ENCODE results near the gene ACTN1.
"Not testable (repeated sequence)": the region's sequence is repeated elsewhere in the genome, so short reads cannot be mapped to it uniquely, and the experiment has no call there.

Gene ACTN1

GRCh38 chr14:68986225-68986624 is 7.1 kb upstream of the ACTN1 start:
- no peak for DNase-seq

GRCh38 chr14:68984686-68985085 is 5.6 kb upstream of the ACTN1 start:
- DNase-seq, result no peak

DNA sequence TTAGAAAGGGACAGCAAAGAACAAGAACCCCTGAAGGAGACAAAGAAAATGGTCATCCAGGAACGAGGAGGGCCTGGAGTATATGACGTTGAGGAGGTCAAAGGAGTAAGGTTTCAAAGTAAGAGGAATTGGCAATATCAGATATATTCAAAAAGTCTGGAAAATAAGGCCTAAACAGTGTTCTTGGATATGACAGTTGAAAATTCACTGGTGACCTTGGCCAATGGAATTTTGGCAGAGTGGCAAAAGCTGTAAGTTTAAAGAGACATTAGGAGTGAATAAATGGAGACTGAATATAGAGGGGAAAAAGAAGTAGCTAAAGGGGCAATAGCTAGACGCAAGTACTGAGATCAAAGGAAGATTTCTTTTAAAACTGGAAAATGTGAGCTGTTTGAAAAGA is 4.1 kb upstream of the ACTN1 start:
- no peak for DNase-seq

- DNase-seq, result no peak
Observed at GRCh38 chr14:68982581-68982980, 3.5 kb upstream of the ACTN1 start.

DNA sequence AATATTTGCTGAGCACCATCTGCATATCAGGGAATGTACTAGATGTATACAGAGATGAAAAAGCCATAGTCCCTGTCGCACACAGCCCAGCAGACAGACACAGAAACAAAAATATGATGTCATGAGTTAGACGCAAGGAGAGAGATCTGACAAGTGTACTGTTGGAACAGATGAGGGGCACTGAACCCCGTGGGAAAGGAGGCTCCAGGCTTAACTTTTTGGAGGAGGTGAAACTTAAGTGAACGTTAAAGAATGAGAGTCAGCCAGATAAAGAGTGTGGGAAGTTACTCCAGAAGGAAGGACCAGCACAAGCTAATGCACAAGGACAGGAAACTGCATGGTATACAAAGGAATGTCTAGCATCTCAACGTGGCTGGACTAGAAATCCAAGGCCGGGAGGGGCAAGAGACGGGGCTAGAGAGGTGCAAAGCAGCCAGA is 2.5 kb upstream of the ACTN1 start:
- DNase-seq, result no peak

GRCh38 chr14:68981139-68981538 is 2.0 kb upstream of the ACTN1 start:
- DNase-seq, result no peak

GRCh38 chr14:68979722-68980451 is 785 bp upstream of the ACTN1 start:
- DNase-seq, result peak; percentile 48

GRCh38 chr14:68978172-68978911 is 760 bp downstream of the ACTN1 start:
- DNase-seq, result peak; percentile 52

DNA sequence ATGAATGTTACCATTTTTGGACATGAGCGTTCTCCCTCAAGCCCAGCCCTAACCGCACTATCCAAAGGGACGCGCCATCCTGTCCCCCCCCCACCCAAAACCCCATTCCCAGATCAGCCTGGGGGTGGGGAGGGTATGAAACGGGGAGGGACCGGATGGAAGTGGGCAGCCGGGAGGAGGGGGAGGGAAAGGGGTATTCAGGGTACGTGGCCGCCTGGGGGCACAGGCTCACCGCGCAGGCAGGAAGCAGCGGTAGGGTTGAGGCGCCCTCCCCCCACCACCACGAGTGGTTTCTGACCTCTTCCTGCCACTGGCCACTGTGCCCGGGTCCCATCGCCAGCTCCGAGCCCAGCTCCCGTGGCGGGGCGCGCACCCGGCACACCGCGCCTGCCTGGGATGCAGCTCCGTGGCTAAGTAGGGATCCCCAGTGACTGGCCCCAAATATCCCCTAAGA is 1.4 kb downstream of the ACTN1 start:
- DNase-seq, result peak; percentile 40

DNA sequence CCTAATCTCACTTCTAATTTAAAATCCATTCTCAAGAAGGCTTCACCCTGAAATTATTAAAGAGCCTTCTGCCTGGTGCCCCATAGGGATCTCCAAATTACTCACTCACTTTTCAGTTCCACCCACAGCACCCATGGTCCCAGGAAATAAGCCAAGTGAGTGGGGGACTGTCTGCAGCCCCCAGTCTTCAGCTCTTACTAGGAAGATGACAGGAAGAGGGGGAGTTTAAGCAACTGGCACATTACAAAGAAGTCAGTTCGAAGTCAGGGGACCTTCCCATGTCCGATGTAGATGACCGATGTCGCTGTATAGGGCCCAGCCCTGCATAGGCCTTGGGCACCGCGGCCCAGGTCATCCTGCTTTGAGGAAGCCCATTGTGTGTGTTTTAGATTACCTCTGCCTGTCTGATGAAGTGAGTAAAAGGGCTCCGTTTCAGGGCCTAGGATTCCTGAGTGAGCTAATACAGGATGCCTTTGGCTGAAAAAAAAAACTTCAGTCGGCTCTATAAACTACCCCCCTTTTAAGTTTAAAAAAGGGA is 1.9 kb downstream of the ACTN1 start:
- no peak for DNase-seq

GRCh38 chr14:68976160-68977067 is 2.7 kb downstream of the ACTN1 start:
- DNase-seq, result no peak

DNA sequence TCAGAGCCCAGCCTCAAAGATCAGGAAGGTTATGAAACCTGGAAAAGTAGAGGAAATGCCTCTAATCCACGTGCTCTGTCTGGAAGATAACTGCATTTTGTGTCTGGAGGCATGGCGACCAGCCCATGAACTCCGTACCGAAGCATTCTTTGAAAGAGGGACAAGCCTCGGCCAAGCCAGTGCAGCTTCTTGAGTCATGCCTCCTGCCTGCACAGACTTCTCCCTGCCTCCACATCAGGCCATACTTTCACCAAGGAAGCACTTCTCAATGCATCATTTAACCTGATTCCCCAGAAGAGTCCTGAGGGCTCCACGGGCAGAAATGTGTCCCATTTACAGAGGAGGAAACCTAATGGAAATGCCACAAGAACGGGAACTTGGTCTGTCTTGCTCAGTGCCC is 3.4 kb downstream of the ACTN1 start:
- DNase-seq, result no peak

DNA sequence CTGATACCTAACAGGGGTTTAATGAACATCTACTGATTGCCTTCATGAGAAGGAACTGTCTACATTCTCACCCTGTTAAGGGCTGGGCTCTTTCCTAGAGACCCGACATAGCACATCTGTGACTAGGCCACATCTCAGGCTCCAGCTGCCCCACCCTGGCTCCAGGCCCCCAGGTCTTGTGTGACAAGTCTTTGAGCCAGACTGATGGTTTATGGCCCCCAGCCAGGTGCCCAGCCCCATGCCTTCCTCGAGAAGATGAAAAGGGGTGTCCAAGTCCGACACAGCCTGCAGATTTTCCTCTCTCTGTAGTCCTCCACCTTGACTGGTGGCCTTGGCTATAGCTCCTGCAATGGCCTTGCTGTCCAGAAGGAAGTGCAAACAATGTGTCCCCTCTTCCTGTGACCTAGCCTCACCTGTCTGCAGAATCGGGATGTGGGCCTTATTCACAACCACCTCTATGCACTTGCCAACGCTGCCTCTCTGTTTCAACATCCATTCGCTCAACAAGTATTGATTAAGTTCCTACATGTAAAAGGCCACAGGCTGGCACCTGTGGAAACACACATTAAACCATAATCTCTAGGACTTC is 4.2 kb downstream of the ACTN1 start:
- DNase-seq, result no peak

DNA sequence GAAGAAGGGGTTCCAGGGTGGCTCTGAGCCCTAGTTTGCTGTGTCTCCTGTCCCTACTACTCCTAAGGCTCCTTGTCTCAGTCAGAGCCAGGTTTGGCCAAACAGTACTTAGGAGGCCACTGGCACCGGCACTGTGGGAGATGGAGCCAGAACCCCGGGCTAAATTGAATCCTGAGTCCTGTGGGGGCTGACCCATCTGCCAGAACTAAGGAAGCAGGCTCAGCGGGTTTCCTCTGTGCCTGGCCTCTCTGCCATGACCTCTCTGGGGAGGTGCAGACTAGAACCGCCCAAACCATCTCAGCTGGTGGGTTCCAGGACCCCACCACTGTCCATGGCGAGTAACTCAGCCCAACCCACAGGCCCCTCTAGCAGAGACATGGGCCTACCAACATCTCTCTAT is 5.5 kb downstream of the ACTN1 start:
- no peak for DNase-seq

DNA sequence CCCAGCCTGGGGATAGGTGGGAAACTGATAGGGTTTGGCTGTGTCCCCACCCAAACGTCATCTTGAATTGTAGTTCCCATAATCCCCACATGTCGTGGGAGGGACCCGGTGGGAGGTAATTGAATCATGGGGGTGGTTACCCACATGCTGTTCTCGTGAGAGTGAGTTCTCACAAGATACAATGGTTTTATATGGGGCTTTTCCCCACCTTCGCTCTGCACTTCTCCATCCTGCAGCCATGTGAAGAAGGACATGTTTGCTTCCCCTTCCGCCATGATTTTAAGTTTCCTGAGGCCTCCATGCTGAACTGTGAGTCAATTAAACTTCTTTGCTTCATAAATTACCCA is 5.9 kb downstream of the ACTN1 start:
- DNase-seq, result not testable (repeated sequence)

DNA sequence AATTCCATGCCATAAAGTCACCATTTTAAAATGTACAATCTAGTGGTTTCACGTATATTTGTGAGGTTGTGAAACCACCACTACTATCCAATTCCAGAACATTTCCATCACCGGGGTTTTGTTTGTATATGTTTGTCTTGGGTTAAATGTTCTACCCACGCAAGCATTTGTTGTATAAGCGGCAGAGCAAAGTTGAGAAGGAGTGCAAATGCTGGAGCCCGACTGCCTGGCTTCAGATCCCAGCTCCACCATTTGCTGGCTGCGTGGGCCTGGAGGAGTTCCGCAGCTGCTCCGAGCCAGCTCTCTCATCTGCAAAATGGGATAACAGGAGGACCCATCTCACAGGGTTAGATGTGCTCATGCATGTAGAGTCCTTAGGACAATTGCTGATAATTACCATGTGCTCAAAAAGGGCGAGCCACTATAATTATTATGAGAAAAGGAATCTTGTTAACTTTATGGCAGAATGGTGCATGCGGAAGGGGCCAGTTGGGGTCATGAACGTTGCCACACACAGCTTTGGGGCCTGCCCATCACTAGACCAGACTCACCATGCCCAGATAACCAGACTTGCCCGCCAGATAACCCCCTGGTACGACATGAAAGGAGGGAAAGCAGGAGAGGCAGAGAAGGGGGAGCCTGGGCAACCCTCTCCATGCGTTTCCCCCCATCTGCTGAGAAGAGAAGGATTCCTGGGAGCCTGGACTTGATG is 6.4 kb downstream of the ACTN1 start:
- DNase-seq, result no peak

DNA sequence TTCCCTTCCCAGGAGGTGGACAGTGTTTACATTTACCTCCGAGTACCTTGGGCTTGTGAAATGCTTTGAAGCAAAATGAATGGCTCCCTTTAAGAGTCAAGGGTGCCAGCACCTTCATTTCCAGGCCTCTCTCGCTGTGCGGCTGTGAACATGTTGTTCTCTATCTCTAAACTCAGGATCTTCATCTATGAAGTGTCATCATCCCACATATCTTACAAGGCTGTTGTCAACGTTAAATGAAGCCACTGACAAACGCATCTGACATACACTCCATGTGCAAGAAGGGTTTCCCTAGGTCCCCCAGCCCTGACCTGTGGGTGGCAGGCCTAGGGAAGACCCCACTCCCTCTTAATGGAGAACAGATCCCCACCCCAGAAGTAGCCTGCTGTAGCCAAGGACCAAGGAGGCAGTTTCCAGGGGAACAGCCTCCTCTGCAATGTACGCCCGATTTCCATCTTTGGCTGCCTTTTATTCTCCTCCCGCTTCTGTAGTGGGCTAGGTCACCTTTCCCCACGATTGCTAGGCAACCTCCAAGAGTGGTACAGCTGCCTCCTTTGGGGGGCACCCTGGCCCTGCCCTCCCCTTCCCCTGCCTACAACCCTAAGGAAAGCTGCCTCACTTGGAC is 7.6 kb downstream of the ACTN1 start:
- DNase-seq, result no peak

DNA sequence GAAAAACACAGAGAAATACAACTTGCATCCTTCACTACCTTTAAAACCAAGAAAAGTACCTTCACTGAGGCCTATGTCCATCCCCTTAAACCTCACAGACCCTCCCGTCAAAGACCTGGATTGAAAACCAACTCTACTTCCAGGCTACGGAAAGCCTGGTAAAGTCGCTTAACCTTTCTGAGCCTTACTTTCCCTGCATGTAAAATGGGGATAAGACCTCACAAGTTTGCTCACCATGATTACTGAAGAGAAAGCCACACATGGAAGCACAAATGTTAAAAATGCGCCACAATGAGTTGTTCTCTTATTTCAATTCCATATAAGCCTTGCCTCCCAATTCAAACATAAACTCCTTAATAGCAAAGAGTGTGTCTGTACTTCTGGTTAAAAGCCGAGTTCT is 8.4 kb downstream of the ACTN1 start:
- no peak for DNase-seq

DNA sequence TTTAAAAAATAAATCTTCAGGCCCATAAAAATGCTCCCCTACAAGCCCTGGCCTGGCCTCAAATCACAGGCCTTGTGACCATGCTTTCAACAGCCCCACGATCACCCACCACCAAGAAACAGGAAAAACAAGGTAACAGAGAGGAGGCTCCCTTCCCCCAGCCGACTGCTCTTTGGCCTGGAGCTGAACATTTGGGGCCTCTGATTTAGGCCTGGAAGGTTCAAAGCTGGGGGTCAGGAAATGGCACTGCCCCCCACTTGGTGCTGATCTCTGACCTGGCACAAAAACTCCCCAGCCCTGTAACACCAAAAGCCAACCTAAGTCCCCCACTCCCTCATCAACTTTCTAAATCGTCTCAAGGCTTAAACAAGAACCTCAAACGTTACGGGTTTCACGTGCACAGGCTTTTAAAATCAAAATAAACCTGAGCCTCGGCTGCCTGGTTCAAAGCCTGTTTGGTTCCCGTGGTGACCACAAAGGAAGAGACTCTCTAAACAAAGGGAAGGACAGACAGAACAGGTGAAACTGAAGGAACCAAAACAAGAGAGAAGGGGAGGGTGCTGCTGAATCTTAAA is 9.0 kb downstream of the ACTN1 start:
- DNase-seq, result no peak

DNA sequence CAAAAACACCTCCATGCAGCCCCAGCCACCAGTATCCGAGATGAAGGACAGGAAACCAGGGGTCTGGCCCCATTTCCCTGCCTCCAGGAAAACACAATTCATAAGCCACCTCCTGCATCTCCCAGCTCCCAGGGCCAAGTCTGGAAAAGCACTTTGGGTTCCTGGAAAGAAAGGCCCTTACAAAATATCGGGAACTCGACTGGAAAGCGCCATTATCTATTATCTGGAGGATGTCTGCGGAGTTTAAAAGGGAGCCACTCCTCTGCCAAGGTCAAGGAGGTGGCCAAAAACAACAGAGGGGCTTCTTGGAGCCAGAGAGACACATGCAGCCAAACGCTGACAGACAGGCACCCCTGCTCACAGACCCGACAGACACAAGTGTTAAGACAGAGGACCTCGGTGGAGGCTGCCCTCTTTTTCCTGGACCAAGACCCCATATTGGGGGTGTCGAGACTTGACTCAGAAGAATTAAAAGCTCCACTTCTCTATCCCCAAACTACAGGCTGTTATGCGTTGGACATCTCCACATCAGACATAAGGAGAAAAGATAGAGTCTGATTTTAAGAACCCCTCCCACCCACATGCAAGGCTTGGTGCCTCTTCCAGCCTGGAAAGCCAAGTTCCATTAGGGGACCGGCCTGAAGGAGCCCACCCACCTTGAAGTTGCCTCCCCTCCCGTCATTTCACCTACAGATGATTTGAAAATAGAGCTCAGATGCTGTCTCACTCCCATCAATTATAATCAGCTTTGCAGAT is 9.6 kb downstream of the ACTN1 start:
- DNase-seq, result no peak

DNA sequence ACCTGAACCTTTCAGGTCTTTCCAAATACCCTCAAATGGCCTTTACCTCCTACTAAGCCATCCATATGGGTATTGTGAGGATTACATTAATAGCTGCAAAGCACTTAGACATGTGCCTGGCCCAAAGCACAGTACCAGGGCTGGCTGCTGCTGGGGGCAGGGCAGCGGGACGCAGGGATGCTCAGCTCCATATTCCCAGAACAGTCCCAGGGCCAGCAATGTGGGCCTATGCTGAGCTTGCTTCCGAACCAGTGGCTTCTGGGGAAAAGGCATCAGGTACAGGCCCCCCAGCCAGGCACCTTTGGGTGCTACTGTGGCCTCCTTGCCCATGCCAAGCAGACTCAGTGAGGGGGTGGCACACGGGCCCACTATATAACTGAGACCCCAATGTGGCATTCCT is 10.4 kb downstream of the ACTN1 start:
- DNase-seq, result no peak
